Mesothelial cell of epicardium (in vitro differentiated cells): ENCODE results near the gene WDR46. TPM values are rescaled to one million over a fixed set of nuclear protein-coding genes. Genes with fewer than 3 reads are reported as not detected.

ENCODE experiments used
- DNase-seq, 2 experiments: peaks; one replicate each; pipeline ENCODE4 v3.0.0; 2021; ENCODE audit warnings: low spot score in 2 of 2; ENCODE audit not compliant: unreplicated experiment in 2 of 2
- H3K27ac Mint-ChIP-seq: 2 replicates; pipeline ENCODE4 v1.8.0; 2021; ENCODE audit warnings: mixed read lengths
- H3K27me3 Mint-ChIP-seq: 2 replicates; pipeline ENCODE4 v1.8.0; 2021; ENCODE audit warnings: low read depth, mixed read lengths
- H3K36me3 Mint-ChIP-seq: 2 replicates; pipeline ENCODE4 v1.8.0; 2021; ENCODE audit warnings: mixed read lengths
- H3K4me1 Mint-ChIP-seq: 2 replicates; pipeline ENCODE4 v1.8.0; 2021; ENCODE audit warnings: mixed read lengths
- H3K4me3 Mint-ChIP-seq: 2 replicates; pipeline ENCODE4 v1.8.0; 2021; ENCODE audit warnings: mild to moderate bottlenecking, moderate library complexity, mixed read lengths
- H3K9me3 Mint-ChIP-seq: 2 replicates; pipeline ENCODE4 v1.8.0; 2021; ENCODE audit warnings: mixed read lengths
- total RNA-seq: library from RNA; stranded (reverse); gene quantifications from 3 replicates; pipeline ENCODE4 v1.2.1, GENCODE V29; 2021
- TF ChIP-seq, protein P1 (sequence below): fragments of 200-600 bp; sonication (generic); IDR thresholded peaks from one replicate; pipeline ENCODE4 v1.5.0; 2021; ENCODE audit warnings: antibody characterized with exemption; ENCODE audit not compliant: unreplicated experiment

Gene WDR46
- total RNA-seq, 1 donor from 2014 or later: 46.2 TPM

DNA sequence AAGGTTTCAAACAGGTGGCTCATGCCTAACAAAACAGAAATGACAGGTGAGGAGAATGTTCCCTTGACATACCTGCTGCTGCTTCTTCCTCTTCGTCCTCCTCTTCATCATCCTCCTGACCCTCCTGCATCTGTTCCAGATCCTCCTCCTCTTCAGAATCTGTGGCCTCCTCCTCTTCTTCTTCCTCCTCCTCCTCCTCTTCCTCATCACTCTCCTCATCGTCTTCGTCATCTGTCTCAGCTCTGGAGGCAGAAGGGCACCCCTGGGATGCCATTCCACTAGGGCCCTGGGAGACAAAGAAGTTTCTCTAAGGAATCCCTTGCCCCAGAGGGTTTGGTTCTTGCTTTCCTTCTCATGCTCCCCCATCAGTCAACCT lies 30.9 kb upstream of the WDR46 start:
- Mint-ChIP-seq H3K27me3 (no peaks in the 10 kb centered on the region), H3K9me3 (no peaks in the 10 kb centered on the region), H3K36me3 (peaks cover 21% of the 10 kb centered on the region), H3K4me3 (peak overlapping the region; percentile 99), H3K27ac (peak overlapping the region; percentile 34), H3K4me1 (peaks cover 67% of the 10 kb centered on the region)
- TF ChIP-seq, protein P1, sequence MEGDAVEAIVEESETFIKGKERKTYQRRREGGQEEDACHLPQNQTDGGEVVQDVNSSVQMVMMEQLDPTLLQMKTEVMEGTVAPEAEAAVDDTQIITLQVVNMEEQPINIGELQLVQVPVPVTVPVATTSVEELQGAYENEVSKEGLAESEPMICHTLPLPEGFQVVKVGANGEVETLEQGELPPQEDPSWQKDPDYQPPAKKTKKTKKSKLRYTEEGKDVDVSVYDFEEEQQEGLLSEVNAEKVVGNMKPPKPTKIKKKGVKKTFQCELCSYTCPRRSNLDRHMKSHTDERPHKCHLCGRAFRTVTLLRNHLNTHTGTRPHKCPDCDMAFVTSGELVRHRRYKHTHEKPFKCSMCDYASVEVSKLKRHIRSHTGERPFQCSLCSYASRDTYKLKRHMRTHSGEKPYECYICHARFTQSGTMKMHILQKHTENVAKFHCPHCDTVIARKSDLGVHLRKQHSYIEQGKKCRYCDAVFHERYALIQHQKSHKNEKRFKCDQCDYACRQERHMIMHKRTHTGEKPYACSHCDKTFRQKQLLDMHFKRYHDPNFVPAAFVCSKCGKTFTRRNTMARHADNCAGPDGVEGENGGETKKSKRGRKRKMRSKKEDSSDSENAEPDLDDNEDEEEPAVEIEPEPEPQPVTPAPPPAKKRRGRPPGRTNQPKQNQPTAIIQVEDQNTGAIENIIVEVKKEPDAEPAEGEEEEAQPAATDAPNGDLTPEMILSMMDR: no peak
- no peak for DNase-seq

DNA sequence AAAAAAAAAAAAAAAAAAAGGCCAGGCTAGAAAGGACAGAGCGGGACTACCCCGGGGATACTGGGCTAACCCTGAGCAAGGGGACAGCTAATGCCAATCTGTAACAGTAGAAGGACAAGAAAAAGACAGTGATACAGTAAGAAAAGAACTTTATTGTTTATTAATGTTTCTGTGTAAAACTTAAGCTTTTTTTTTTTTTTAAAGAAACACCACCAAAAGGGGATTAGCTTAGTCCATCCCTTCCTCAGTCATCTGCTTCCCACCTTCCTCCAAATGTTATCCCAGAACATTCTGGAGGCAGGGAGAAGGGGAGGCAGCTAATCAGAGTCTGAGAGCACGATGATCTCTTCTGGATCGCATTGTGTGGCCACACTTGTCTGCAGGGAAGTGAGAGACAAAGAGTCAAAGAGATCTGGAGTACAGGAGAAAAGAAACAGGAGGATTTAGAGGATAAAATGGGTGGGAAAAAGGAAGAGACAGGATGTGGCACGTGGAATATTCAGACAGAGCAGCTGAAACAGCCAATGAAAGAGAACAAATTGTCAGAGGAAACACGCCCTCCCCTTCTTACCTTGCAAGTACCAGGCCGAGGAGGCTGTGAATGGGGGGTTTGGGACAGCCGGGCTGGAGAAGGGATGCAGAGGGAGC lies 29.5 kb upstream of the WDR46 start:
- DNase-seq: no peak
- peak overlapping the region; percentile 100 for H3K27ac Mint-ChIP-seq
- H3K27me3 Mint-ChIP-seq: no peaks in the 10 kb centered on the region
- TF ChIP-seq, protein P1: no peak
- H3K36me3 Mint-ChIP-seq: peaks cover 21% of the 10 kb centered on the region
- H3K9me3 Mint-ChIP-seq: no peaks in the 10 kb centered on the region
- H3K4me3 Mint-ChIP-seq: peak overlapping the region; percentile 99
- H3K4me1 Mint-ChIP-seq: peaks cover 68% of the 10 kb centered on the region

DNA sequence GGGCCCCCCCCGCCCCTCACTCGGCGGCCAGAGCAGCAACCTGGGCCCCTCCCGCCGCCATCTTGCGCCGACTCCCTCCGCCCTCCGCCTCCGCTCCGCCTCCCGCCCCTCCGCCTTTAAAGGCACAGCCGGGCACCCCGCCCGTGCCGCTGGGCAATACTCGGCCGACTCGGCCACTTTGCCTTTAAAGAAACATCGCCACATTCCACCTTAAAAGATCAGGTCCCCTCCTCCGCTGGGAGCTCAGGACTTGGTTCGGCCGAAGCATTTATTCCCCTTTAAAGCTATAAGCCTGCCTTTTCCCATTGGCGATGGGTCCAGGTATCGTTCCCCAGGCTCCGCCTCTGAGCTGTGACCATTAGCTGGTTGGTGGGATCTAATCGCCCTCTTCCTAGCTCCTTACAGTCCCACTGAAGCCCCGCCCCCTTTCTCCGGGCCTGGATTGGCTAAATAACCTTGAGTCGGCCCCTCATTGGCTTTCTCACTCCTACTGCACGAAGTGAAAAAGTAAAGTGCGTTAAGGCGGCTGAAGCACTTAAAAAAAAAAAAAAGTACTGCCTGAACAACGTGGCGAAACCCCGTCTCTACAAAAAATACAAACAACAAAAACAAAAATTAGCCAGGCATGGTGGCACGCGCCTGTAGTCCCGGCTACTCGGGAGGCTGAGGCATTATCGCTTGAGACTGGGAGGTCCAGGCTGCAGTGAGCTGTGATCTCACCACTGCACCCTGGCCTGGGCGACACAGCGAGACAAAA lies 28.8 kb upstream of the WDR46 start, which contains the start of gene ZBTB22:
TSS of gene ZBTB22 (minus strand) at position 76 of the 757 bp plus-strand sequence. CDS start 828 bp downstream, outside the sequence.
- peak within 1 kb of the TSS; percentile 99 for H3K4me3 Mint-ChIP-seq
- peaks cover 21% of the 10 kb centered on the region for H3K36me3 Mint-ChIP-seq
- TF ChIP-seq, protein P1: no peak
- peak within 1 kb of the TSS; percentile 100 for H3K27ac Mint-ChIP-seq
- peaks cover 69% of the 10 kb centered on the region for H3K4me1 Mint-ChIP-seq
- peak; percentile 96 to 97 for DNase-seq
- no peaks in the 10 kb centered on the region for H3K9me3 Mint-ChIP-seq
- no peaks in the 10 kb centered on the region for H3K27me3 Mint-ChIP-seq

DNA sequence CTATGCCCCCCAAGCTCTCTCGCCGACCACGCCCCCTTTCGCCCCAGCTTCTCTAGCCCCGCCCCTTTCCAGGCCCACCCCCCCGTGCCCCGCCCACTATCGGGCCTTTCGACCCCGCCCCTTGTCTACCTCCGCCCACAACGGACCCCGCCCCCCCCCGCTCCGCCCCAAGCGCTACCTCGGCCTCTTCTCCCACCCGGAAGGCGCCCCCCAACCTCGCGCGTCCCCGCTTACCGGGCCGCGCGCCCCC lies 28.3 kb upstream of the WDR46 start:
- H3K27me3 Mint-ChIP-seq: no peaks in the 10 kb centered on the region
- DNase-seq: peak in 1 of 2 experiments; percentile 64
- H3K36me3 Mint-ChIP-seq: peaks cover 21% of the 10 kb centered on the region
- H3K4me3 Mint-ChIP-seq: peak overlapping the region; percentile 94
- TF ChIP-seq, protein P1: no peak
- peaks cover 69% of the 10 kb centered on the region for H3K4me1 Mint-ChIP-seq
- H3K27ac Mint-ChIP-seq: peak overlapping the region; percentile 86
- H3K9me3 Mint-ChIP-seq: no peaks in the 10 kb centered on the region

DNA sequence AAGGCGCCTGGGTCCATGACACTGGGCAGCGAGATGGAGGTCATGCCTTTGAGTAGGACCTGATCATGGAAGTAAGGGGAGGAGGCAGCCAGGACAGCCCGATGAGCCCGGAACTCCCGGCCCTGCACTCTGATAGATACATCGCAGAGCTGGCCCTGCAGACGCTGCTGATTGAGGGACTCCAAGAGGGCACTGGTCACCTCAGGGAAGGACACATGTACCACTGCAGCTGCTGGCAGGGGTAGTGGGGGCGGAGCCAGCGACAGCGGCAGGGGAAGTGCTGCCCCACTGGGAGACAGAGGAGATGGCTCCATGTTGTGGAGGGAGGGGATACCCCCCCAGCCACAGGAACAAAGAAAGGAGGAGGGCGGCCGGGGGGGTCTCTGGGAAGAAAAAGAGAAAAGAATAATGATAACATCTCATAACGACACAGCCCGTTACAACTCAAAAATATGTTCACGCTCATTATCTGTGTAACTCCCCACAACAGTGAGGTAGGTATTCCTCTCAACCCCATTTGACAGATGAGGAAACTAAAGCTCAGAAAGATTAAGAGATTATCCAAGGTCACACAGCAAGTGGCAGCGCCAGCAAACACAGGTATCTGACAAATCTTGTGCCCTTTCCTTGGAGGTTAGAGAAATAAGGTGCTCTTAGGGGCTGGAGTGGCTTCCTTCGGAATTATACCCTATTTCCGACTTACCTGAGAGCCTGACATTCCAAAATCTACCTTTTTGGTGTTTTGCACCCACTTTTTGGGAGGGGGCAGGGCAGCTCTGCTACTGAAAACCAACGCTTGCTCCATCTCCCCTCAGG lies 27.8 kb upstream of the WDR46 start:
- DNase-seq: no peak
- Mint-ChIP-seq H3K27me3 (no peaks in the 10 kb centered on the region), H3K4me3 (peak overlapping the region; percentile 94), H3K36me3 (peaks cover 21% of the 10 kb centered on the region), H3K27ac (peak overlapping the region; percentile 87), H3K4me1 (peaks cover 69% of the 10 kb centered on the region), H3K9me3 (no peaks in the 10 kb centered on the region)
- TF ChIP-seq, protein P1: no peak
